GM23338 (cell line): ENCODE measurements around the gene LRRC19. TPM values are rescaled to one million over a fixed set of nuclear protein-coding genes. Genes with fewer than 3 reads are reported as not detected.

Experiments
- ATAC-seq: fragments of 200-7000 bp; cut with Tn5 transposase; 3 replicates; pipeline ENCODE4 v1.9.1; 2020
- DNase-seq: peaks from one replicate; pipeline ENCODE4 v3.0.0-alpha.2; 2015; ENCODE audit warnings: low spot score
- H2AFZ ChIP-seq: fragments of 200-600 bp; sonication (generic); 2 replicates; pipeline ENCODE4 v1.8.0; 2016; ENCODE audit warnings: antibody characterized with exemption, mild to moderate bottlenecking, moderate library complexity
- H3F3A ChIP-seq: fragments of 200-600 bp; sonication (generic); replicated peaks from 2 replicates; pipeline ENCODE4 v1.8.0; 2017; ENCODE audit warnings: antibody characterized with exemption, mixed run types, low read depth
- H3K27ac ChIP-seq: fragments of 200-600 bp; sonication (generic); 2 replicates; pipeline ENCODE4 v1.6.1; 2016; ENCODE audit warnings: low read depth
- H3K27me3 ChIP-seq: fragments of 200-600 bp; sonication (generic); 2 replicates; pipeline ENCODE4 v1.8.0; 2016; ENCODE audit warnings: mild to moderate bottlenecking, mixed run types, moderate library complexity; ENCODE audit not compliant: insufficient read depth
- H3K36me3 ChIP-seq: fragments of 200-600 bp; sonication (generic); 2 replicates; pipeline ENCODE4 v1.8.0; 2016; ENCODE audit warnings: mild to moderate bottlenecking; ENCODE audit not compliant: insufficient read depth
- H3K4me1 ChIP-seq: fragments of 200-600 bp; sonication (generic); 2 replicates; pipeline ENCODE4 v1.8.0; 2016; ENCODE audit warnings: mild to moderate bottlenecking, moderate library complexity; ENCODE audit not compliant: insufficient read depth
- H3K4me2 ChIP-seq: fragments of 200-600 bp; sonication (generic); 2 replicates; pipeline ENCODE4 v1.7.1; 2017; ENCODE audit warnings: mixed run types
- H3K4me3 ChIP-seq: fragments of 200-600 bp; sonication (generic); 2 replicates; pipeline ENCODE4 v1.6.1; 2016; ENCODE audit warnings: mixed run types
- H3K79me2 ChIP-seq: fragments of 200-600 bp; sonication (generic); replicated peaks from 2 replicates; pipeline ENCODE4 v1.8.0; 2017; ENCODE audit warnings: mild to moderate bottlenecking; ENCODE audit not compliant: insufficient read depth
- H3K9me2 ChIP-seq: fragments of 200-600 bp; sonication (generic); 2 replicates; pipeline ENCODE4 v1.8.0; 2017; ENCODE audit not compliant: insufficient read depth
- H4K20me1 ChIP-seq: fragments of 200-600 bp; sonication (generic); replicated peaks from 2 replicates; pipeline ENCODE4 v1.8.0; 2017; ENCODE audit warnings: mild to moderate bottlenecking; ENCODE audit not compliant: insufficient read depth
- H3K27ac Mint-ChIP-seq: 2 replicates; pipeline ENCODE4 v1.8.0; 2020; ENCODE audit warnings: inconsistent platforms, mild to moderate bottlenecking, moderate library complexity, mixed read lengths
- H3K27me3 Mint-ChIP-seq: 3 replicates; pipeline ENCODE4 v1.8.0; 2022; ENCODE audit warnings: low read depth, mild to moderate bottlenecking, moderate library complexity, mixed read lengths, inconsistent platforms; ENCODE audit not compliant: insufficient read depth, poor library complexity
- H3K36me3 Mint-ChIP-seq: 3 replicates; pipeline ENCODE4 v1.8.0; 2021; ENCODE audit warnings: low read depth, mild to moderate bottlenecking, inconsistent platforms, moderate library complexity, mixed read lengths
- H3K4me1 Mint-ChIP-seq: 3 replicates; pipeline ENCODE4 v1.8.0; 2020; ENCODE audit warnings: mild to moderate bottlenecking, inconsistent platforms, mixed read lengths
- H3K4me3 Mint-ChIP-seq: 3 replicates; pipeline ENCODE4 v1.8.0; 2021; ENCODE audit warnings: moderate library complexity, mild to moderate bottlenecking, inconsistent platforms, mixed read lengths
- H3K9me3 Mint-ChIP-seq: 3 replicates; pipeline ENCODE4 v1.8.0; 2020; ENCODE audit warnings: moderate library complexity, mild to moderate bottlenecking, inconsistent platforms, mixed read lengths
- EZH2 ChIP-seq: fragments of 200-600 bp; sonication (generic); IDR thresholded peaks from one replicate; pipeline ENCODE4 v1.8.0; 2017; ENCODE audit warnings: antibody characterized with exemption, mild to moderate bottlenecking, low read depth; ENCODE audit not compliant: unreplicated experiment
- JUNB ChIP-seq: IDR thresholded peaks from one replicate; pipeline ENCODE4 v1.6.1; 2016; ENCODE audit warnings: antibody characterized with exemption; ENCODE audit not compliant: unreplicated experiment
- NANOG ChIP-seq: IDR thresholded peaks from 2 replicates; pipeline ENCODE4 v1.6.1; 2016; ENCODE audit warnings: antibody characterized with exemption, borderline replicate concordance
- POLR2AphosphoS5 ChIP-seq: IDR thresholded peaks from 2 replicates; pipeline ENCODE4 v1.6.1; 2016; ENCODE audit warnings: antibody characterized with exemption, low read depth
- STAT1 ChIP-seq: IDR thresholded peaks from one replicate; pipeline ENCODE4 v1.6.1; 2016; ENCODE audit warnings: antibody characterized with exemption; ENCODE audit not compliant: unreplicated experiment
- polyA plus RNA-seq: library from polyadenylated mRNA; unstranded; fragments of >200 nt; fragmentation: Nextera tagmentation; extraction: Ambion mirVana; gene quantifications from 2 replicates; pipeline ENCODE4 v1.2.1, GENCODE V29; 2016
- total RNA-seq: library from RNA; depleted of rRNA; stranded (reverse); fragments of >200 nt; shearing (Covaris generic); gene quantifications from 2 replicates; pipeline ENCODE4 v1.2.3, GENCODE V29; 2014
- TF ChIP-seq, protein P1 (sequence below): fragments of 250-450 bp; sonication (Bioruptor Pico); IDR thresholded peaks from 2 replicates; pipeline ENCODE4 v1.5.0; 2020; ENCODE audit warnings: mild to moderate bottlenecking, moderate library complexity
- TF ChIP-seq, protein P2 (sequence below), 2 experiments: fragments of 200-600 bp in 1 of 2; sonication (generic) in 1 of 2; conservative IDR thresholded peaks; 2 replicates each; pipeline versions ENCODE4 v1.5.1 to v1.6.1; 2016 to 2017; ENCODE audit warnings: antibody characterized with exemption in 2 of 2, low read depth in 2 of 2, mild to moderate bottlenecking in 2 of 2, moderate library complexity in 1 of 2

LRRC19 gene
- total and polyA plus RNA-seq, 2 experiments from 2014 or later, result 0.71 TPM; not detected in 1

DNA sequence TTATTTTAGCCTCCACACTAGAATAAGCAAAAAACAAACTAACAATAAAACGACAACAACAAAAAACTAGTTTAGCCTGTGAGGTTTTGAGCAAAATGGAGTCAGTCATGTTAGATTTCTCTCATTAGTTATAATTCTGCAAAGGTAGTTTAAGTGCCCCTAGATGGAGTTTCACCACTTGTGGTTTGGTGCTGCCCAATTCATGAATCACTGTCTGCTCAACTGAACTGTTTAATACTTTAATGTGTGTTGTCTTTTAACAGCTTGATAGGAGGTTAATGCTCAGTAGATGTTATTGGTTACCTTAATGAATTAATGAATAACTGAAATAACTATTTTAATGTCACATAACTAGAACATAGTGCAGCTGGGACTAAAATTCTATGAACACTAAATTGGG is 55.0 kb downstream of the LRRC19 start (continued):
- TF ChIP-seq, protein P1, sequence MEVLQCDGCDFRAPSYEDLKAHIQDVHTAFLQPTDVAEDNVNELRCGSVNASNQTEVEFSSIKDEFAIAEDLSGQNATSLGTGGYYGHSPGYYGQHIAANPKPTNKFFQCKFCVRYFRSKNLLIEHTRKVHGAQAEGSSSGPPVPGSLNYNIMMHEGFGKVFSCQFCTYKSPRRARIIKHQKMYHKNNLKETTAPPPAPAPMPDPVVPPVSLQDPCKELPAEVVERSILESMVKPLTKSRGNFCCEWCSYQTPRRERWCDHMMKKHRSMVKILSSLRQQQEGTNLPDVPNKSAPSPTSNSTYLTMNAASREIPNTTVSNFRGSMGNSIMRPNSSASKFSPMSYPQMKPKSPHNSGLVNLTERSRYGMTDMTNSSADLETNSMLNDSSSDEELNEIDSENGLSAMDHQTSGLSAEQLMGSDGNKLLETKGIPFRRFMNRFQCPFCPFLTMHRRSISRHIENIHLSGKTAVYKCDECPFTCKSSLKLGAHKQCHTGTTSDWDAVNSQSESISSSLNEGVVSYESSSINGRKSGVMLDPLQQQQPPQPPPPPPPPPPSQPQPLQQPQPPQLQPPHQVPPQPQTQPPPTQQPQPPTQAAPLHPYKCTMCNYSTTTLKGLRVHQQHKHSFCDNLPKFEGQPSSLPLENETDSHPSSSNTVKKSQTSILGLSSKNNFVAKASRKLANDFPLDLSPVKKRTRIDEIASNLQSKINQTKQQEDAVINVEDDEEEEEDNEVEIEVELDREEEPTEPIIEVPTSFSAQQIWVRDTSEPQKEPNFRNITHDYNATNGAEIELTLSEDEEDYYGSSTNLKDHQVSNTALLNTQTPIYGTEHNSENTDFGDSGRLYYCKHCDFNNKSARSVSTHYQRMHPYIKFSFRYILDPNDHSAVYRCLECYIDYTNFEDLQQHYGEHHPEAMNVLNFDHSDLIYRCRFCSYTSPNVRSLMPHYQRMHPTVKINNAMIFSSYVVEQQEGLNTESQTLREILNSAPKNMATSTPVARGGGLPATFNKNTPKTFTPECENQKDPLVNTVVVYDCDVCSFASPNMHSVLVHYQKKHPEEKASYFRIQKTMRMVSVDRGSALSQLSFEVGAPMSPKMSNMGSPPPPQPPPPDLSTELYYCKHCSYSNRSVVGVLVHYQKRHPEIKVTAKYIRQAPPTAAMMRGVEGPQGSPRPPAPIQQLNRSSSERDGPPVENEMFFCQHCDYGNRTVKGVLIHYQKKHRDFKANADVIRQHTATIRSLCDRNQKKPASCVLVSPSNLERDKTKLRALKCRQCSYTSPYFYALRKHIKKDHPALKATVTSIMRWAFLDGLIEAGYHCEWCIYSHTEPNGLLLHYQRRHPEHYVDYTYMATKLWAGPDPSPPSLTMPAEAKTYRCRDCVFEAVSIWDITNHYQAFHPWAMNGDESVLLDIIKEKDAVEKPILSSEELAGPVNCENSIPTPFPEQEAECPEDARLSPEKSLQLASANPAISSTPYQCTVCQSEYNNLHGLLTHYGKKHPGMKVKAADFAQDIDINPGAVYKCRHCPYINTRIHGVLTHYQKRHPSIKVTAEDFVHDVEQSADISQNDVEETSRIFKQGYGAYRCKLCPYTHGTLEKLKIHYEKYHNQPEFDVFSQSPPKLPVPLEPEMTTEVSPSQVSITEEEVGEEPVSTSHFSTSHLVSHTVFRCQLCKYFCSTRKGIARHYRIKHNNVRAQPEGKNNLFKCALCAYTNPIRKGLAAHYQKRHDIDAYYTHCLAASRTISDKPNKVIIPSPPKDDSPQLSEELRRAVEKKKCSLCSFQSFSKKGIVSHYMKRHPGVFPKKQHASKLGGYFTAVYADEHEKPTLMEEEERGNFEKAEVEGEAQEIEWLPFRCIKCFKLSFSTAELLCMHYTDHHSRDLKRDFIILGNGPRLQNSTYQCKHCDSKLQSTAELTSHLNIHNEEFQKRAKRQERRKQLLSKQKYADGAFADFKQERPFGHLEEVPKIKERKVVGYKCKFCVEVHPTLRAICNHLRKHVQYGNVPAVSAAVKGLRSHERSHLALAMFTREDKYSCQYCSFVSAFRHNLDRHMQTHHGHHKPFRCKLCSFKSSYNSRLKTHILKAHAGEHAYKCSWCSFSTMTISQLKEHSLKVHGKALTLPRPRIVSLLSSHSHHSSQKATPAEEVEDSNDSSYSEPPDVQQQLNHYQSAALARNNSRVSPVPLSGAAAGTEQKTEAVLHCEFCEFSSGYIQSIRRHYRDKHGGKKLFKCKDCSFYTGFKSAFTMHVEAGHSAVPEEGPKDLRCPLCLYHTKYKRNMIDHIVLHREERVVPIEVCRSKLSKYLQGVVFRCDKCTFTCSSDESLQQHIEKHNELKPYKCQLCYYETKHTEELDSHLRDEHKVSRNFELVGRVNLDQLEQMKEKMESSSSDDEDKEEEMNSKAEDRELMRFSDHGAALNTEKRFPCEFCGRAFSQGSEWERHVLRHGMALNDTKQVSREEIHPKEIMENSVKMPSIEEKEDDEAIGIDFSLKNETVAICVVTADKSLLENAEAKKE (CRISPR knock-in tag), result no peak
- TF ChIP-seq, protein P2, sequence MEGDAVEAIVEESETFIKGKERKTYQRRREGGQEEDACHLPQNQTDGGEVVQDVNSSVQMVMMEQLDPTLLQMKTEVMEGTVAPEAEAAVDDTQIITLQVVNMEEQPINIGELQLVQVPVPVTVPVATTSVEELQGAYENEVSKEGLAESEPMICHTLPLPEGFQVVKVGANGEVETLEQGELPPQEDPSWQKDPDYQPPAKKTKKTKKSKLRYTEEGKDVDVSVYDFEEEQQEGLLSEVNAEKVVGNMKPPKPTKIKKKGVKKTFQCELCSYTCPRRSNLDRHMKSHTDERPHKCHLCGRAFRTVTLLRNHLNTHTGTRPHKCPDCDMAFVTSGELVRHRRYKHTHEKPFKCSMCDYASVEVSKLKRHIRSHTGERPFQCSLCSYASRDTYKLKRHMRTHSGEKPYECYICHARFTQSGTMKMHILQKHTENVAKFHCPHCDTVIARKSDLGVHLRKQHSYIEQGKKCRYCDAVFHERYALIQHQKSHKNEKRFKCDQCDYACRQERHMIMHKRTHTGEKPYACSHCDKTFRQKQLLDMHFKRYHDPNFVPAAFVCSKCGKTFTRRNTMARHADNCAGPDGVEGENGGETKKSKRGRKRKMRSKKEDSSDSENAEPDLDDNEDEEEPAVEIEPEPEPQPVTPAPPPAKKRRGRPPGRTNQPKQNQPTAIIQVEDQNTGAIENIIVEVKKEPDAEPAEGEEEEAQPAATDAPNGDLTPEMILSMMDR (conservative IDR thresholded peaks at IDR 0.05; ENCODE audit: low read depth in 2 of 2), result no peak
- TF ChIP-seq POLR2AphosphoS5 (no peak), EZH2 (no peak)

DNA sequence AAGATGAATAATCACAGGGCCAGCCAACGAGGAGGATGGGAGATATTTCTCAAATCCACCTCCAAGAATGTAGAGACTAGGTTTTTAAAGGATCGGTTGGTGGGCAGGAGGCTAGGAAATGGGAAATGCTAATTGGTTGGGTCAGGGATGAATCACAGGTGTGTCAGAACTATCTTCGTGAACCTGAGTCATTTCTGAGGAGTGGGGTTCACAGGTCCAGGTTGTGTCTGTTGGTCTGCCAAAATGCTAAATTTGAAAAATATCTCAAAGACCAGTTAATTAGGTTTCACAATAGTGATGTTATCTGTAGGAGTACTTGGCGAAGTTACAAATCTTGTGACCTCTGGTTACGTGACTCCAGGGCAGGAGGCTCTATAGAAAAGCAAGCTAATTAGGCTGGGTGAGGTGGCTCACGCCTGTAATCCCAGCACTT is 55.8 kb downstream of the LRRC19 start:
- ATAC-seq, result no peak
- H4K20me1 ChIP-seq, result 0 out of 2 replicates have a peak, but pooled peaks cover 9% of the 10 kb centered on the region
- no peak overlapping the region for H2AFZ ChIP-seq
- H3K4me3 Mint-ChIP-seq, result no peak overlapping the region
- H3K27ac ChIP-seq, result no peak overlapping the region
- H3K27me3 Mint-ChIP-seq, result no peaks in the 10 kb centered on the region
- H3K9me2 ChIP-seq, result no peaks in the 10 kb centered on the region
- no peaks in the 10 kb centered on the region for H3F3A ChIP-seq
- H3K4me1 ChIP-seq, result peaks cover 9% of the 10 kb centered on the region; the same call in 1 of the 2 replicates
- H3K4me1 Mint-ChIP-seq, result peaks cover 8% of the 10 kb centered on the region
- peaks cover 23% of the 10 kb centered on the region for H3K79me2 ChIP-seq
- H3K4me3 ChIP-seq, result no peak overlapping the region
- no peak overlapping the region for H3K4me2 ChIP-seq
- H3K9me3 Mint-ChIP-seq, result no peaks in the 10 kb centered on the region
- no peaks in the 10 kb centered on the region for H3K27me3 ChIP-seq
- H3K36me3 ChIP-seq, result no peaks in the 10 kb centered on the region
- peak overlapping the region; percentile 67; the same call in 1 of the 2 replicates for H3K27ac Mint-ChIP-seq
- H3K36me3 Mint-ChIP-seq, result no peaks in the 10 kb centered on the region; the same call in 2 of the 3 replicates
- no peak for DNase-seq
- TF ChIP-seq JUNB (no peak), STAT1 (no peak), NANOG (no peak)
- TF ChIP-seq, protein P1 (CRISPR knock-in tag), result no peak
